GM18498 (cell line): ENCODE measurements around the gene CAPS2.
A peak's percentile ranks its signal among the peaks of the same experiment; 100 is the strongest.
"Not testable (repeated sequence)": the region's sequence is repeated elsewhere in the genome, so short reads cannot be mapped to it uniquely, and the experiment has no call there.

Experiments
- ATAC-seq: cut with Tn5 transposase; IDR thresholded peaks from one replicate; pipeline ENCODE4 v1.9.1; 2021; ENCODE audit warnings: mild to moderate bottlenecking, moderate library complexity; ENCODE audit not compliant: unreplicated experiment

CAPS2 gene

DNA sequence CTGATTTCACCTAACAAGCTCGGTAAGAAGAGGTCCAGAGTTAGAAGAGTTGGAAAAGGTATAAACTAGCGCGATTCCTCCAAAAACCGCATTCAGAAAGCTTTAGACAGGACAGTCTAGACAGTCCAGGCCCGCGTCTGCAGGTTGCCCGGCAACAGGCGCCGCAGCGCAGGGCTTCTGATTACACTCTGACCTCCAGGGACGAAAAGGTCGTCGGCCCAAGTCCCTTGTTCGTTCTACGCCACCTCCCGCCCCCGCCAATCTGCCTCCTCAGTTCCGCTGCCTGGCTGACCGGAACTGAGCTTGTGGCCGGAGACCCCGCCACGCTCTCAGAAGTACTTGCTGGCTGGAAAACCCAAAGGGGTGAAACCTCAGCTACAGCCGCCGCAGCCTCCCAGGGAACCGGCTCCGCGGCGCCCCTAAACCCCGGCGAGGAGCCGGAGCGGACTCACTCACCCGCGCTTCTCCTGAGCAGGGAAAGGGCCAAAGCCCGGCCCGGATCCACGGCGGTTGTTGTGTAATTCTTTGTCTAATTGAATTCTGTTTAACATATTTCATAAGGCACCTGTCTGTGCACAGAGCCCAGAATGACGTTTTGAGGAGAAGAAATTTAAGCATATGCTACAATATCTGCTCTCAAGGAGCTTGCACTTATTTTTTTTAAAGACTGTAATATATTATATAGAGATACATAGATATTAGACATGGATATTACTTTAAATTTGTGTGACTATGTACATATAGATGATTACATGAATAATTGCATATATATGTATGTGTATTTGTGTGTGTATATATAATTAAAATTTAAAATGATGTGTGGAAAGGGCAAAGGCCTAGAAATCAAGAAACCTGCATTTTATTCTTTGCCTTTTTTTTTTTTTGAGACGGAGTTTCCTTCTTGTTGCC lies at the start of gene CAPS2:
Gene CAPS2 (minus strand): TSS at position 407 of the 909 bp plus-strand sequence. CDS start 3,826 bp downstream, outside the sequence.
- ATAC-seq, result peak; percentile 89

DNA sequence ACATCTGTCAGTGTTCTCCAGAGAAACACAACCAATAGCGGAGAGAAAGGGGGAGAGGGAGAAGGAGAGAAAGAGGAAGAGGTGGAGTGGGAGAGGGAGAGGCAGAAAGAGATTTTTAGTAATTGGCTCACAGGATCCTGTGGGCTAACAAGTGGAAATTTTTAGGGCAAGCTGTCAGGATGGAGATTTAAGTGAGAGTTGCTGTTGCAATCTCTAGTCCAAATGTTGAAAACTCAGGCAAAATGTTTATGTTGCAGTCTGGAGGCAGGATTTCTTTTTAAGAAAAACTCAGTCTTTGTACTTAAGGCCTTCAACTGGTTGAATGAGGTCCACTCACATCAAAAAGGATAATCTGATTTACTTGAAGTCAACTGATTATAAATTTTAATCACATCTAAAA lies 48.2 kb upstream of the CAPS2 start:
- no peak for ATAC-seq

DNA sequence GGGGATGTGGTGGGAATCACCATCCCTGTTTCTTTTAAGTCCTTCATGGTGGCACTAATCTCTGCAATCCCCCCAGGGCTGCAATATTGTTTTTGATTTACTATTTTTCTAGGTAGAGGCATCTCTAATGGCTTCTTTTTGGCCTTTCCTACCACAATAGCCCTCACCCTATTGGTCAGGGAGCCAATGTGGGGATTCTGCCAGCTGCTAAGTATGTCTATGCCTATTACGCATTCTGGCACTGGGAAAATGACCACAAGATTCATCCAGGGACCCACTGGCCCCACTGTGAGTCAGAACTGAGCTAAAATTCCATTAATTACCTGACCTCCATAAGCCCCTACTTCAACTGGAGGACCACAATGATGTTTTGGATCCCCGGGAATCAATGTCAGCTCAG lies 44.8 kb upstream of the CAPS2 start:
- no peak for ATAC-seq

DNA sequence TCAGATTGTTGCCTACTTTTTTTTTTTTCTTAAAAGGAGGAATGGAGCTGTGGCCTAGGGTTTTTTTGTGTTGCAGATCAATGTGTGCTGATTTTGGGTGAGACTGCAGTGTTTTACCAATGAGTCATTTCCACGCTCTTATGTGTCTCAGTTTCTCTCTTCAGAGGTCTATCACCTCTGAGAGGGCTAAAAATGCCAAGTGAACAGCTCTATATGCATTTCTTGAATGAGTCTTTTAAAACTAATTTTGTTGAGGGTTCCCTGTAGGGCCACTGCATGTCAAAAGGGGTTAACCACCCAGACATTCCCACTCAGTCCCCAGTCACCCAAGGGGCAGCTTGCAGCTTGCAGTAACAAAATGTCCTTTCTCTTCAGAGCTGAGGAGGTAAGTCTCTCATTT lies 36.5 kb upstream of the CAPS2 start:
- ATAC-seq, result peak; percentile 86

DNA sequence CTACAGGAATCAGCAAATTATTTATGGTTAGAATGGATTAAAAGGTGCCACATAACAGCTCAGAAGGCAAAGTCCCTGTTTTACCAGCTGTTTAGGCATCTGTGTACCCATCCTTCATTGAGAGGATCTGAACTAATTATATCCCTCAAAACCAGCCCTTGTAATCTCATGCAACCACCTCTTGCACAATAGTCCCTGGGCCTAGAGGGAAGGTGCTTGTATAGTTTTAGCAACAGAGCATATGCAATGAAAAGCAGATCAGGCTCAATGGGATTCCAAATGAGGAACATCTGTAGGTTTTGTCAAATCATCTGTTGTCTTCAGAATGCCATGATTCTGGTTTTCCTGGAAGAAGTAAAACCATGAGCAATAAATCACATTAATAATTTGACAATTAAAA lies 34.8 kb upstream of the CAPS2 start:
- ATAC-seq, result no peak

DNA sequence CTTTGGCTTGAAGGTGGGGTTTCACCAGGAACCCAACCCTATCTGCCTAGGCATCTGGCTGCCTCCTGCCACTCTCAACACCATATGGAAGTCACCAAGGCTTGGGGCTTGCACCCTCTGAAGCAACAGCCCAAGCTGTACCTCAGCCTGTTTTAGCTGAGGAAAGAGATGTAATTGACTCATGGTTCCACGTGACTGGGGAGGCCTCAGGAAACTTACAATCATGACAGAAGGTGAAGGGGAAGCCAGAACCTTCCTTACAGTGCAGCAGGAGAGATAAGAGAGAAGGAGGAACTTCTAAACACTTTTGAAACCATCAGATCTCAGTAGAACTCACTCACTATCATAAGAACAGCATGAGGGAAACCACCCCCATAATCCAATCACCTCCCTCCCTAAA lies 31.3 kb upstream of the CAPS2 start:
- ATAC-seq, result no peak

DNA sequence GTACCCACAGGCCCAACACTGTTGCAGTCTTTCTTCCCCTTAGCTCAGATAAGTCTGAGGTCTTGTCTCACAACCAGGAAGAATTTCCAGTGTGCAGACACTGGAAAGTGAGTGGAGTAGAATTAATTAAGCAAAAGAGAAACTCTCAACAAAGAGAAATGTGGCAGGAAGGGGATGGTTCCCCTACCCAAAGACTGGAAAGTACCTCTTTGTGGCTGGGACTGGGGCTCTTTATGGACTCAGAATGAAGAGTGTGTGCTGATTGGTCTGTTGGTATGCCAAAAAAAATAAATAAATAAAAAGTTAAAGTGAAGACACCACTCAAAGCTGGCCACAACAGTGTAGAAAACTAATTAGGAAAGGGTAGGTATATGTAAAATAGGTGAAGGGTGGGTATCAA lies 30.8 kb upstream of the CAPS2 start:
- no peak for ATAC-seq

DNA sequence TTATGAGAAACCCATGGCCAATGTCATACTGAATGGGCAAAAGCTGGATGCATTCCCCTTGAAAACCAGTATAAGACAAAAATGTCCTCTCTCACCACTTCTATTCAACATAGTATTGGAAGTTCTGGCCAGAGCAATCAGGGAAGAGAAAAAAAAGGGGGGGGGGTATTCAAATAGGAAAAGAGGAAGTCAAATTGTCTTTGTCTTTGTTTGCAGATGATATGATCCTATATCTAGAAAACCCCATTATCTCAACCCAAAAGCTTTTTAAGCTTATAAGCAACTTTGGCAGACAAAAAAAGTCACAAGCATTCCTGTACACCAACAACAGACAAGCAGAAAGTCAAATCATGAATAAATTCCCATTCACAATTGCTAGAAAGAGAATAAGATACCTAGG lies 23.9 kb upstream of the CAPS2 start:
- ATAC-seq, result no peak

DNA sequence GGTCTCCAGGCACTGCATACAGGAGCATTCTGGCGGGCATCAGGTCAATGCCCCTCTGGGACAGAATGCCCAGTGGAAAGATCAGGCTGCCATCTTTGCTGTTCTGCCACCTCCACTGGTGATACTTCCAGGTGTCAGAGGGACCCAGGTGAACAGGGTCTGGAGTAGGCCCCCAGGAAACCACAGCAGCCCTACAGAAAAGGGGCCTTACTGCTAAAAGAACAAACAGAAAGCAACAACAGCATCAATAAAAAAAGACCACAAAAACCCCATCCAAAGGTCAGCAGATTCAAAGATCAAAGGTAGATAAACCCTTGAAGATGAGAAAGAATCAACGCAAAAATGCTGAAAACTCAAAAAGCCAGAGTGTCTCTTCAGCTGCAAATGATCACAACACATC lies 20.3 kb upstream of the CAPS2 start:
- ATAC-seq, result no peak

DNA sequence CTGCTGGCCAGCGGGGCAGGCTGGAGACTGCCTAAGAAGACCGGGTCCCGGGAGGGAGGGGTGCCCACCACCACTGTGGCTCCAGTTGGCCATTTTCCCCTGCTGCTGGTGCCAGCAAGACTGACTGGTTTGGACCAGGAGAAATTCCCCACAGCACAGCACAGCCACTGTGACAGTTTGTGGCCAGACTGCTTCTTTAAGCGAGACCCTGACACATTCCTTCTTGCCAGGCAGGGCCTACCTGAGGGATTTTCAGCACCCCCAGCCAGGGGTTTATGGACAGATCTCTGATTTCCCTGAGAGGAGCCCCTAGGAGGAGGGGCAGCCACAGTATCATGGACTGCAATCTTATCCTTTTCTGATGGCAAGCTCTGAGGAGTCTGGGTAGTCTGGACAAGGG lies 19.8 kb upstream of the CAPS2 start:
- ATAC-seq, result no peak

DNA sequence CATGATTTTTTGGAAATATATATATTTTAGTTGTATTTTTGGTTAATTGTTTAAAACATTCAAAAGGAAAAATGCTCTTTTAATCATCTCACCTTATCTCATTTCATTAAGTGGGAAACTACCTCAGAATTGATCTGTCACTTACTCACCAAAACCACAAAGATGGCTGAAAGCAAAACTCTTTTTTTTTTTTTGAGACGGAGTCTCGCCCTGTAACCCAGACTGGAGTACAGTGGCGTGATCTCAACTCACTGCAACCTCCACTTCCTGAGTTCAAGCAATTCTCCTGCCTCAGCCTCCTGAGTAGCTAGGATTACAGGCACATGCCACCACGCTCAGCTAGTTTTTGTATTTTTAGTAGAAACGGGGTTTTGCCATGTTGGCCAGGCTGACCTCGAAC lies 16.1 kb upstream of the CAPS2 start:
- ATAC-seq, result not testable (repeated sequence)

DNA sequence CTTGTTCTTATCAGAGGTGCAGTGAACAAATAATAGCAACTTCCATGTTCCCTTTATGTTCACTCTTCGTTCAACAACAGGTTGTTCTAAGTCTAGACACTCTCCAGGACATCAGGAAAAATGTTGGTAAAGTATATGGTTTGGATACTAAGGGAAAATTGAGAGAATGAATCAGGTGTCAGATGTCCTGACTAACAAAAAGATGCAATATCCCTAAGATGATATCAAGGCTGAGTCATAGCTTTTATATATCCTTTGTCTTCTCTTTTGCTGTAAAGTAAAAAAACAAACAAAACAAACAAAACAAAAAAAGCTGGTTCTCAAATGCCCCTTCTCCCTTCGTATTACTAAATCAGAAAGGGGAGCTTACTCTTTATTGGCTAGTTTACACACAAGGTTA lies 15.4 kb upstream of the CAPS2 start:
- no peak for ATAC-seq

DNA sequence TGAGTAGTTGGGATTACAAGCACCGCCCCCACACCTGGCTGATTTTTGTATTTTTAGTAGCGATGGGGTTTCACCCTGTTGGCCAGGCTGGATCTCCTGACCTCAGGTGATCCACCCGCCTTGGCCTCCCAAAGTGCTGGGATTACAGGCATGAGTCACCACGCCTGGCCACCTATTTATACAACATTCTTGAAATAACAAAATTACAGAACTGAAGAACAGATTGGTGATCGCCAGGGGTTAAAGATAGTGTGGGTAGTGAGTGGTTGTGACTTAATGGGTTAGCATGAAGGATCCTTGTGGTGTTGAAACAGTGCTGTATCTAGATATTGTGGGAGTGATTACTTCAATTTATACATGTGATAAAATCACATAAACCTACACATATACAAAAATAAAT lies 11.7 kb upstream of the CAPS2 start:
- no peak for ATAC-seq

DNA sequence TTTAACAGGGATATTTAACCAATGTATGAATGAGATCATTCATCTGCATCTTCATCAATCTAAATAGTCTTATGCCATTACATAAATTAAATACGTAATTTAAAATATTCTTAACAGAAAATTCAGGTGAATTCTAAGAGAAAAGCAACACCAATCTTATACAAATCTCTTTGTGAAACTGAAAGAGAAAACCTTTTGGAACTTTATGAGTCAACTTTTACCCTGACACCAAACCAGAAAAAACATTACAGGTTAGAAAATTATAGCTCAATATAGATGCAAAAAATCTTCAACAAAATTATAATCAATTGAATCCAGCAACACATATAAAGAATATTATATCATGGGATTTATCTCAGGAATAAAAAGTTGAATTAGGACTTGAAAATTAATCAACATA lies 7.8 kb upstream of the CAPS2 start:
- peak; percentile 57 for ATAC-seq

DNA sequence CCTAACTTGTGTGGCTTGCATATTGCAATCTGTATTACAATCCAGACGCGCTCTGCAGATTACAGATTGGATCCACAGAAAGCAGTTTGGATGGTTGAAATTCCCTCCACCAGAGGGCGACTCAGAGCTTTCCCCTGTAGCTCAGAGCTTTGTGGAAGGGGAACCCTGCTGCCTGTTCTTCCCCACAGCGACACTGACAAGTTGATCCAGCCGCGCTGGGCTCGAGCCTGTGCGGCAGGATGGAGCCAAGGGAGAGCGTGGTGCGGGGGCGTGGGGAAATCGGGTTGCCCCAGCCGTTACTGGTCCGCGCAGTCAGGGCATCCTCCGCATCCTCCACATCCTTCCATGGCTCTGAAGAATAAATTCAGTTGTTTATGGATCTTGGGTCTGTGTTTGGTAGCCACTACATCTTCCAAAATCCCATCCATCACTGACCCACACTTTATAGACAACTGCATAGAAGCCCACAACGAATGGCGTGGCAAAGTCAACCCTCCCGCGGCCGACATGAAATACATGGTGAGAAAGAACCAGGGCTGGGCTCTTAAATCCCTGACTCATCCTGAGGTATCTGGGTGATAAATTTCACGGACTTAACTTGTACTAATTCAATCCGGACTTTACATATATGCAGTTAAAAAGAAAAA lies 4.4 kb upstream of the CAPS2 start, which contains the start of gene GLIPR1L1:
Gene GLIPR1L1 (plus strand): TSS at position 287 of the 647 bp plus-strand sequence. CDS start 59 bp downstream, at position 346.
- peak; percentile 67 for ATAC-seq

DNA sequence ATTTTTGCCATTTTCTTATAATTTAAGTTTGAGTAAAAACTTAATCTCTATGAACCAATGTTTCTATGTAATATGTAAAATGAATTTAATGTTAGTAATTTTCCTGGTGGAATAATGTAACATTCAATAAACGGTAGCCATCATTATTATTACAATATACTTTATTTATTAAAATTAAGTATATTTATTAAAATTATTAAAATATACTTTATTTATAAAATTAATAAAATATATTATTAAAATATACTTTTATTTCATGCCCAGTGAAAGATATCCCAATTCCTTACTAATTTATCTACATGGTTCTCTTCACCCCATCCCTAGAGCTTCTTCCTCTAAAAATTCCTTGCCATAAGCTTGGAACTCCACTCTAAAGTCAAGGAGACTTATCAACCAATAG lies 2.5 kb downstream of the CAPS2 start:
- ATAC-seq, result no peak

DNA sequence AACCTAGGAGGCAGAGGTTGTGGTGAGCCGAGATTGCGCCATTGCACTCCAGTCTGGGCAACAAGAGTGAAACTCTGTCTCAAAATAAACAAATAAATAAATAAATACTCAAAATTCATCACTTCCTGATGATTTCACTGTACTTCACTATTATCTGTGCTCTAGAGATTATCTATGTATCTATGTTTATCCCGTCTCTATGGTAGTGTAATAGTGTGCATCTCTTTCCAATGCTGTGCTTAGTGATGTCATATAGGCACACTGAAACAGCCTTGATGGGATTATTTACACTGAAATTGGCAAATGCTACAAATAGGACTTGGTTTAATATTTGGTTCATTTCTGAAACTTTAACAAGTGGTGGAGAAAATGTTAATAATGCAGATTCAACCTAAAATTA lies 6.5 kb downstream of the CAPS2 start:
- no peak for ATAC-seq

DNA sequence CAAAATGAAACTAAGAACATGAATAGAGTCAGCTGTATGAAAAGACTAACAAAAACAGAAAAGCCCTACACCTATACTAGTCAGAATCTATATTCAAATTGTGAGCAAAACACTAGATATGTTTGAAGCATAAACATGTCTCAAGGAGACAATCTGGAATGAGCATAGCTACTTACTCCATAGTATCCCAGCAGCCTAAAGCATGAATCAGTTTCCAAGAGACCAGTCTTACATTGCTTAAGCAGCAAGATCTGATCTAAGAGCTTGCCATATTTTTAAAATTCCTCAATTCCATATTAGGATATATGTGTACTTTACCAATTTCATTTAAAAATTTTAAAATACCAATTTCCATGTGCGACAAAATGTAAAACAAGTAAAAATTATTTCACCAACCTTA lies 7.7 kb downstream of the CAPS2 start:
- no peak for ATAC-seq

DNA sequence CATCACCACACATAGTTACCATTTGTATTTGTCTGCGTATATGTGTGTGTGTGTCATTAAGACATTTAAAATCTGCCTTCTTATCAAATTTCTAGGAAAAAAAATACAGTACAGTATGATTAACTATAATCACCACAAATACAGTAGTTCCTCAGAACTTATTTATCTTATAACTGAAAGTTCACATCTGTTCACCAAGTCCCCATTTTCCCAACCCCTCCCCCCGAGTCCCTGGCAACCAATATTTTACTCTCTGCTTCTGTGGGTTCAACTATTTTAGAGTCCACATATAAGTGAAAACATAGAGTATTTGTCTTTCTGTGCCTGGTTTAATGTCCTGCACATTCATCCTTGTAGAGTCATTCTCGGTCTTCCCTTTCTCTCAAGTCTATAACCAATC lies 12.3 kb downstream of the CAPS2 start:
- ATAC-seq, result no peak

DNA sequence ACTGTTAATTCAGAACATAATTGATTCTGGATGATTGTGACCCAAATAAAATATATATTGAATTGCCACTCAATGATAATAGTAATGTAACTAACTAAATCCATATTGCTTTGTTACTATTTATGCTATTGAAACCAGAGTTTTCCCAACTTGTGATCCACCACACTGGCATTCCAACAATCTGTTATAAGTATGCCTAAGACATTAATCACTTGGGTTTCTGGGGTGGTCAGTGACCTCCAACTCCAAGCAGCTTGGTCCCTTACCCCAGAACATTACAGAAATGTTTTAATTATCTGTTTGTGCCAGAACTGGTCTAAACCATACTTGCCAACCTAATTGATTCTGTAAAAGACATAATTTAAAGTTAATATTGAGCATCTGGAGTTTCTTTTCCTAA lies 14.6 kb downstream of the CAPS2 start:
- ATAC-seq, result no peak

DNA sequence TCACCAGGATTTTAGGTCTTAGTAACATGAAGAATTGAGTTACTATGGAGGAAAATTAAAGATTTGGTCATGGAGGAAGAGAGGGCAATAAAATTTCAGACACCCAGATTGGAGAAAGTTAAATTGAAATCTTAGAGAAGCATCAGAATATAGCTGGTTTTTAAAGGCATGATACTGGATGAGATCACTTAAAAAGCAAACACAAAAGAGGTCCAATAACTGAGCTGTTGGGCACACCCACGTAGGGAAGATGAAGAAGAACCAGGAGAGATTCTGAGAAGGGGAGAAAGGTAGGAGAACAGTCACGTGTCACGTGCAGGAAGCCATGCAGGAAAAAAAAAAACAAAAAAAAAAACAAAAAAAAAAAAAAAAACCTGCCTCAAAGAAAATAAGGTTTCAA lies 18.8 kb downstream of the CAPS2 start:
- no peak for ATAC-seq

DNA sequence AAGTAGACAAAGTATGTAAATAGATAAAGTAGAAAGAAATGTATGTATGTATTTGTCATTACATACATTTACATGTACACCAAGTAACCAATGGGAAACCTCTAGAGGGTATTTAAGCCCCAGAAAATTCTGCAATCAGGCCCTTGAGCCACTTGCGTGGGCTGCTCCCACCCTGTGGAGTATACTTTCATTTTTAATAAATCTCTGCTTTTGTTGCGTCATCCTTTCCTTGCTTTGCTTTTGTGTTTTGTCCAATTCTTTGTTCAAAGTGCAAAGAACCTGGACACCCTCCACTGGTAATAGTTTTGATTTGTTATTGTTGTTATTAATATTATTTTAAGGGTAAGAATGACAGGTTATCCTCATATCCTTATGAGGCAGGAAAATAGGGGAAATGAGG lies 21.8 kb downstream of the CAPS2 start:
- no peak for ATAC-seq
